ENCODE data around the gene REG1B.

The REG1B gene

DNA sequence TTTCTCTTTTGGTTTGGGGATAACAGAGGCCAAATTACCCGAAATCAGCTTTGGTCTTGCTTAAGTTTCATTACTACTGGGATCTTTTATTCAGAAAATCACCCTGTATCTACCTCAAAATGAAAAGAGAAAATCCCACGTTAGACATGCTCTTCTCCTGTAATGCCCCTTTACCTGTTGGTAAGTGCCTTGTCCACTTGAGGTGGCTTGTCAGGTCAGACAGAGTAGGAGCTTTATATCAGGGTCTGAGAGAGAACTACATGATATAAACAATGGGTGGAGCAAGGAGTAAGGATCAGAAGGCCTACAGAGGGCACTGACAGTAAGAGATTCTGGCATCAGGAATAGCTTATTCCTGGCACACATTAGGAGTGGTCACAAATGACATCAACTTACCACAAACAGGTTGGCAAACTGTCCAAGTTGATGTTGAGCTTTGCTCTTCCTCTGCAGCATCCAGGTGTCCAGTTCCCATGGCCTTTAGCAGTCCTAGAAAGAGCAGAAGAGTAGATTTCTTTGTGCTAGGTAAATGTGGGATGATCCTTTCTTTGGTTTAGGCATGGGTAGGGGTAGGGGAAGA is at the start of gene REG1B:
Gene REG1B, minus strand, starts transcription at position 209 of the 580 bp plus-strand sequence. CDS start 381 bp downstream, outside the sequence.
- DNase-seq (ENCODE audit: low spot score), result no peak

DNA sequence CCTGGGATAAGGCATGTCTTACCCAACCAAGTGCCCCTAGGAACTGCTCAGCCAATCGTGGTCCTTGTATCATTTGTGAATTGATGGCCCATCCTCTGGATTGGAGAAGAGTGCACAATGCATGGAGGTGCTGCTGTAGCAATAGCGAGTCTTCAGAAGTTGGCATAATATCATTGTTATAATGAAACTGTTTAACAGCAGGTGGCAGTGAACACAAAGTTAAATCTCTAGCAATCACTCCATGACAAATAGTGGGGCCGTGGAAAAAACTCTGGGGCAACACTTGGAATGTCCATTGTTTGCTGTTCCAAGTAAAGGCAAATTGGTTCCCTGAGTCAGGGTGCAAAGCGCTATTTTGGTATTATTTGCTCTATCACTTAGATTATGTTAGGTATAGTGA is 43.9 kb upstream of the REG1B start:
- no peak for DNase-seq (ENCODE audit: low spot score)

GRCh38 chr2:79129804-79130203 is 42.0 kb upstream of the REG1B start:
- DNase-seq (ENCODE audit: low spot score), result no peak

DNA sequence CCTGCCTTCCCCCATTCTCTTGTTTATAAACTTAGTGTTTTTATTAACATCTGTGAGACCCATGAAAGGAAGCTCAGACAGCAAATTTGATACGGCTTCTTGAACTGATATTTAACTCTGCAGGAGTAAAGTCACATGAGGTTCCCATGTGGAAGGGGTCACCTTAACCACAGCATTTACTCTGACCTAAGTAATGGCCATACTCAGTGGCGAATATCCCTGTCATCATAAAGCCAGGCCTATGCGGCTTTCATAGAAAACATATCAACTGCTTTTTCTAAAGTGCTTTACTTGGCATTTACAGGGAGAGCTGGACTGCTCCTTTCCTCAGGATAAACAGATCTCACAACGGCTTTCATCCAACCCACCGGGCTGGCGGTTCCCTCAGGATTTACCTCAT is 41.5 kb upstream of the REG1B start:
- DNase-seq (ENCODE audit: low spot score), result no peak

- DNase-seq (ENCODE audit: low spot score), result no peak
Observed at GRCh38 chr2:79128406-79128805, 40.6 kb upstream of the REG1B start.

- no peak for DNase-seq (ENCODE audit: low spot score)
Observed at GRCh38 chr2:79125721-79125985, 37.9 kb upstream of the REG1B start.

GRCh38 chr2:79124907-79125720 is 37.3 kb upstream of the REG1B start:
- no peak for DNase-seq (ENCODE audit: low spot score)

GRCh38 chr2:79122676-79123075 is 34.9 kb upstream of the REG1B start:
- DNase-seq (ENCODE audit: low spot score), result no peak

GRCh38 chr2:79120194-79120713 is 32.5 kb upstream of the REG1B start, which contains the start of gene REG1A:
TSS of gene REG1A (plus strand) at chr2:79120488. CDS start at chr2:79120862, 374 bp downstream.
- DNase-seq (ENCODE audit: low spot score), result no peak

DNA sequence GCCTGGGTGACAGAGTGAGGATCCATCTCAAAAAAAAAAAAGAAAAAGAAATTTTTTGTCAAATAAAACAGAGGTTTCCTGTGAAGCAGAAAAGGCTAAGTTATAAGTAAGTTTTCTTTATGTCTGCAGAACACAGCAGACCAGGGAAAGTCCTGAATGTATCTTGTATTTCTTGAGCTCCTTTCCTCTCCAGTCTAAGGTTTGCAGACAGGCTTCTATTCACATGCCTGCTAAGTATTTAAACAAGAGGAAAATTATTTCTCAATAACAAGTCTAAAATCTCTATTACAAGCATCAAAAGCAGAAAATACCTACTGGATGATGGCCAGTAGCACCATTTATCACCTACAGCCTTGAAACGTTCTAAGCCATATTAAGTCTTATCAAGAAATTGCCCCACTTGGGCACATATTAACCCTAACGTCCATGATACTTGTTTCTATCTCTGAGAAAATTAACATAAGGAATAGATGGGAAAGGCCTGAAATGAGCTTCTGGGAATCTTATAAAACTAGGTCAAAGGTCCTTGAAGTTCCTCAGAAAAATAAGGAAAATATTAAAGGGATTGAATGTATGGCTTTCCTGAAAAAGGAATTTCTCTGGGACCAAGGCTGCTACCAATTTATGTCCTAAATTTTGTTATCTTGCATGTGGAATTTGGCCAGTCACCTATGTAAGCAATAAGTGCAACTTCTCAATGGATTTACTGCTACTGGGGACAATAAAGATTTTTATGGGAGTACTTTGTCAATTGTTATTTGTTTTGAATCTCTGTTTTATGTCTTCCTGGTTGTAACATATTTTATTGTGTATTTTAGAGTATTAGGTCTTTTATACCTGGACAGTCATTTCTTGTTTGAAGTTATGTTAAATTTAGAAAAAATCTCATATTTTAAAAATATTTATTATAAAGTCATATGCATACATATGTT is 29.5 kb upstream of the REG1B start:
- no peak for DNase-seq (ENCODE audit: low spot score)

GRCh38 chr2:79114797-79115494 is 27.2 kb upstream of the REG1B start:
- DNase-seq (ENCODE audit: low spot score), result no peak

DNA sequence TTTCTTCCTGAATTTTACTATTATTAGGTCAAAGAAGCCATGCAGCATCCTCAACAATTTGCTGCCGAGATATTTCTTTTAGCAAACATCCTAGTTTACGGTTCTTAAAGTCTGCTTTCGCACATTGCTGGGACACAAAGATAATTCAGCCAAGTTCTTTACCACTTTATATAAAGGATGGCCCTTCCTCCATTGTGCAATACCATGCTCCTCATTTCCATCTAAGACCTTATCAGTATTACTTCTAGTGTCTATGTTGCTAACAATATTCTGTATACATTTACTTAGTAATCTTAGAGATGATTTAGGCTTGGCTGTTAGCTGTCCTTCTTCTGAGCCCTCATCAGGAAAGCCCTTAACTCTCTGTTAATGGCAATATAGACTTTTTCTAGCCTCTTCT is 24.5 kb upstream of the REG1B start:
- no peak for DNase-seq (ENCODE audit: low spot score)

DNA sequence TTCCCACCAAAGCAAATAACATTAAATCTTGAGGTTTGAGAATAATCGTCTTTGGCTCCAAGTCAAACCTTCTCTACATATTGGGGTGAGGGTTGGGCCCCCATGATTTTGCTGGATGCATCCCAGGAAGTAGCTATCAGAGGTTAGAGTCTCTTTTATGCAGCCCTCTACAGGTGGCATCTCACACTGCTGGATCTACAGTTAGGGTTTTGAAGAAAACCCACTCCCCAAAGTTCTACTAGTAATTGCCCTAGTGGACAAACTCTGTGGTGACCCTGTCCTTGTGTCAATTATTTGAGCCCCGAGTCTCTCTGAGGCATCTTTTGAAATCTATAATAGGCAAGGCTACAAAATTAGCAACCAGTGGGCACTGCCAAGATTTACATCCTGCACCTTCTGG is 17.5 kb upstream of the REG1B start:
- DNase-seq (ENCODE audit: low spot score), result no peak

- no peak for DNase-seq (ENCODE audit: low spot score)
Observed at GRCh38 chr2:79103214-79103613, 15.4 kb upstream of the REG1B start.

- no peak for DNase-seq (ENCODE audit: low spot score)
Observed at GRCh38 chr2:79101024-79101423, 13.2 kb upstream of the REG1B start.

DNA sequence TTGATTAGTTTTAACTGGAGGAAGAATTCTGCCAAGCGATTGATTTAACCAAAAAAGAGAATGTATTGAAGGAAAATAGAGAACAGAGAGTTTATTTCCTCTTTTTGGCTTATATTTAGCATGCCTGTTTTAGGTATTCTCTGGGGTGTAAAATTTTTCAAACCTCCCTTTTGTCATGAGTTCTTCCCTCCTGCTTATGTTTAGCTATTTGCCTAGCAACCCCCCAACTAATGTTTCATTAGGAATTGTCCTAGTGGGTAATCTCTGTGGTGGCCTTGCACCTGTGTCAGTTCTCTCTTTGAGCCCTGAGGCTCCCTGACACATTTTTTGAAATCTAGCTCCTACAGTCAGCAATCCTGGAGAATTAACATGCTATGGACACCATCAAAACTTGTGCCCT is 12.5 kb upstream of the REG1B start:
- DNase-seq (ENCODE audit: low spot score), result no peak

DNA sequence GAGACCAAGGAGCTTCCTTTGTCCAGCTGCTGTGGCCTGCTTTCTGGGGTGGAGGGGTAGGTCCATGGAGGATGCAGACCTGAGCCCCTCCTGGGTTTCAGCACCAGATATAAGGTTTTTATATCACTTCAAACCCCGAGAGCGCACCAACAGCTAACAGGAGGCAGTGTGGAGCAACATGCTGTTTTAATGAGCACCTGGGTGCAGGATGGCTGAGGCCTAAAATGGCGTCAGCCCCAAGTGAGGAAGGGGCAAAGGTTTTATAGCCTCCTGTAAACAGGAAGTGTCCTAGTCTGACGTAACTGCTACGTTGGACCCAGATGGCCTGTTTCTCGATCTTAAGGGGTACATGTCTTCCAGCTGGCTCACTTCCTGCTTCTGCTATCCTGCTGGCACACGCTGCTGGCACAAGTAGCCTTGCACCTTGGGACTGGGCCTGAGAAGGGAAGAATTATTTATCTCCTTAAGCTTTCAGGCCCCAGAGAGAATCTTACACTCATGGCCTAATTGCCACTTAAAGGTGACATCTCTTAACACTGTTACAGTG is 11.4 kb upstream of the REG1B start:
- no peak for DNase-seq (ENCODE audit: low spot score)

DNA sequence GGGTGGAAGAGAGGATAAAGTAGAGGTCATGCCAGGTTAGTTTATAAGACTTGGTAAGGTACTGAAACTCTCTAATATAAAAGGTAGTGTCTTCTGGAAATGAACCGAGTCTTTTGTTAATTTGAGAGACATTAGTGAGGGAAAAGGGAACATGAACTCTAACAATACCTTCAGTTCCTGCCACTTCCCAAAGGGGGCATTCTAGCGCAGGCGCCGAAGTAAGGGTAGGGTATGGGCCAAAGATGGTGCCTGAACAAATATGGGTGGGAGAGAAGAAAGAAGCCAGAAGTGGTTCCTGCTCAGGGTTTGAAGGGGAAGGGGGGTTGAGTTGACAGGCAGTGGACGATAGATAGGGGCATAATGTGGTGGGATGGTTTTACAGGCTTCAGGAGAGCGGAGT is 10.1 kb upstream of the REG1B start:
- no peak for DNase-seq (ENCODE audit: low spot score)

DNA sequence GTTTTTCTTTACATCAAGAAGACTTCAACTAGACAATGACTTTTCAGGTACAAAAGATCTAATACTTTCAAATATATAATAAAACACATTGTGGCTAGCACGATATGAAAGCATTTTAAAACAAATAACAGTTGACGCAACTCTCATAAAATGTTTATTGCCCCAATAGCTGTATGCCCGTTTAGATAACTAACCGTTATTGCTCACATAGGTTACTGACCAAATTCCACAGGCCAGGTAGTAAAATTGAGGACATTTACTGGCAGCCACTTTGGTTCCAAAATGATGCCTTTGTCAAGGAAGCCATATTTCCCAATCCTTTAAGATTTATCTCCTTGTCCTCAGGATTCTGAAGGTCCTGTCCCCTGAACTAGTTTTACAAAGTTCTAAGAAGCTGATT is 2.9 kb upstream of the REG1B start:
- DNase-seq (ENCODE audit: low spot score), result no peak

DNA sequence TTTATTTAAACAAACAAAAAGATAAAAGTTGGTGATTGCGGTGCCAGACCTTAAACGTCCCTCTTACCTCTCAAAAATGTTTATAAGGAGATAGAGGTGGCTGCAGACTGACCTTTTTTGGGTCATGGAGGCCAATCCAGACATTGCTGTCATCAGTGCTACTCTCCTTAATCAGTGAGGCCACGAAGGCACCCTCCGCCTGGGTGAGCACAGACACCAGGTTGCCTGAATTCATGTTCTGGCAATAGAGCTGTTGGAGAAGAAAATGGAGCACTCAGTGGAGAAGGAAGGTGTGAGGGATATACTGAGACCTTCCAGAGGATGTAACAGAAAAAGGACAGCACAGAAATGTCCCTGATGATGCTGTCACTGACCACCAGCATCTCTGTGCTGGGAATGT is 1.5 kb downstream of the REG1B start:
- no peak for DNase-seq (ENCODE audit: low spot score)

DNA sequence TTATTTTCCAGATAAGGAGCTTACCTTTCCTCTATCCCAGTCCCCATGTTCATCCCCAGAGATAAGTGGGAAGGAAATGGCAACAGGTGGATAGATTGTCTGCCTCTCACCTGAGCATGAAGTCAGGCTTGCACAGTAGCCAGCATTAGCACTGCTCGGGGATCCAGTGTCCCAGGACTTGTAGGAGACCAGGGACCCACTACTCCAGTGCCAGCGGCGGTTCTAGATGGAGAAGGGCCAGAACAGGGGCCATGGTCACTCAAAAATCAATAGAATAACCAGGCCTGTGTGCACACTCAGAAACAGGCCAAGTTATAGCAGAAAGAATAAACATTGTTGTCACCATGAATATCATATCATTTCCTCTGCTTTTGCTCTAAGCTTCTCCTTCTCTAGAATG is 2.4 kb downstream of the REG1B start:
- no peak for DNase-seq (ENCODE audit: low spot score)
